Dendritic cell treated with granulocyte-macrophage colony-stimulating factor and Interleukin-4, amounts not matched to agents 40 ng/mL and 50 ng/mL, for 4 days (primary cell): ENCODE results near the gene CNOT4.
A peak's percentile ranks its signal among the peaks of the same experiment; 100 is the strongest.

Source experiments
- H3K27ac Mint-ChIP-seq: one replicate; pipeline ENCODE4 v1.8.0; 2022; ENCODE audit warnings: mild to moderate bottlenecking, mixed read lengths
- H3K27me3 Mint-ChIP-seq: one replicate; pipeline ENCODE4 v1.8.0; 2022; ENCODE audit warnings: mild to moderate bottlenecking, mixed read lengths
- H3K36me3 Mint-ChIP-seq: one replicate; pipeline ENCODE4 v1.8.0; 2022; ENCODE audit warnings: low read depth, mixed read lengths
- H3K4me1 Mint-ChIP-seq: one replicate; pipeline ENCODE4 v1.8.0; 2022; ENCODE audit warnings: low read depth, mixed read lengths
- H3K4me3 Mint-ChIP-seq: one replicate; pipeline ENCODE4 v1.8.0; 2022; ENCODE audit warnings: mild to moderate bottlenecking, moderate library complexity, mixed read lengths
- H3K9me3 Mint-ChIP-seq: one replicate; pipeline ENCODE4 v1.8.0; 2022; ENCODE audit warnings: mixed read lengths
- intact Hi-C: fragments of 100-400 bp; cut with micrococcal nuclease; formaldehyde crosslinking; loops from one replicate; pipeline ENCODE4 v1.15.0; 2022

Gene CNOT4, protein sequence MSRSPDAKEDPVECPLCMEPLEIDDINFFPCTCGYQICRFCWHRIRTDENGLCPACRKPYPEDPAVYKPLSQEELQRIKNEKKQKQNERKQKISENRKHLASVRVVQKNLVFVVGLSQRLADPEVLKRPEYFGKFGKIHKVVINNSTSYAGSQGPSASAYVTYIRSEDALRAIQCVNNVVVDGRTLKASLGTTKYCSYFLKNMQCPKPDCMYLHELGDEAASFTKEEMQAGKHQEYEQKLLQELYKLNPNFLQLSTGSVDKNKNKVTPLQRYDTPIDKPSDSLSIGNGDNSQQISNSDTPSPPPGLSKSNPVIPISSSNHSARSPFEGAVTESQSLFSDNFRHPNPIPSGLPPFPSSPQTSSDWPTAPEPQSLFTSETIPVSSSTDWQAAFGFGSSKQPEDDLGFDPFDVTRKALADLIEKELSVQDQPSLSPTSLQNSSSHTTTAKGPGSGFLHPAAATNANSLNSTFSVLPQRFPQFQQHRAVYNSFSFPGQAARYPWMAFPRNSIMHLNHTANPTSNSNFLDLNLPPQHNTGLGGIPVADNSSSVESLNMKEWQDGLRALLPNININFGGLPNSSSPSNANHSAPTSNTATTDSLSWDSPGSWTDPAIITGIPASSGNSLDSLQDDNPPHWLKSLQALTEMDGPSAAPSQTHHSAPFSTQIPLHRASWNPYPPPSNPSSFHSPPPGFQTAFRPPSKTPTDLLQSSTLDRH

GRCh38 chr7:135509839-135510591, at the start of gene CNOT4:
CNOT4 (minus strand) TSS chr7:135510102; CDS start chr7:135438331, 71,771 bp downstream.
- Mint-ChIP-seq H3K27ac (no peak within 1 kb of the TSS), H3K27me3 (no peaks in the 10 kb centered on the region), H3K9me3 (no peaks in the 10 kb centered on the region), H3K36me3 (no peaks in the 10 kb centered on the region), H3K4me3 (no peak within 1 kb of the TSS), H3K4me1 (peaks cover 4% of the 10 kb centered on the region)
- intact Hi-C loops, result loop anchor here (1.0 to 5.0 kb wide), 4 partner anchors 38 to 229 kb away; partner anchors contain the start of gene STMP1

DNA sequence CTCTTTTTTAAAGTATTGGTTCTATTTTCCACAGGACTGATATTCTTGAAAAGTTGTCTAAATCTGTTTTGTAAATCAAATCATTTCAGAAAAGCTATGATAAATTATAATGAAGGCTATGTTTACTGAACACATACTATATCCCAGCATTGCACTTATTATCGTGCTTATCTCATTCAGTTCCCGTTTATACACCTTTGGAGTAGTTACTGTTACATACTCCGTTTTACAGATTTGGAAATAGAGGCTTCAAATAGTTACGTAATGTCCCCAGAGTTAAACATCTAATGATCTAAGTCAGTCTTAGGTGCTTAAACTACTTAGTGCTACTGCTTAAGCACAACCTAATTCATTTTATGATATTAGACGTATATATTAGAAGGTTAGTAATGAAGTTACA, 49.0 kb upstream of the CNOT4 start:
- Mint-ChIP-seq H3K27me3 (no peaks in the 10 kb centered on the region), H3K4me1 (peaks cover 24% of the 10 kb centered on the region), H3K9me3 (no peaks in the 10 kb centered on the region), H3K27ac (no peak overlapping the region), H3K4me3 (no peak overlapping the region), H3K36me3 (no peaks in the 10 kb centered on the region)
- intact Hi-C loops, result loop anchor here (1.0 to 2.0 kb wide), 2 partner anchors 49 to 278 kb away; partner anchors contain the start of gene CNOT4

DNA sequence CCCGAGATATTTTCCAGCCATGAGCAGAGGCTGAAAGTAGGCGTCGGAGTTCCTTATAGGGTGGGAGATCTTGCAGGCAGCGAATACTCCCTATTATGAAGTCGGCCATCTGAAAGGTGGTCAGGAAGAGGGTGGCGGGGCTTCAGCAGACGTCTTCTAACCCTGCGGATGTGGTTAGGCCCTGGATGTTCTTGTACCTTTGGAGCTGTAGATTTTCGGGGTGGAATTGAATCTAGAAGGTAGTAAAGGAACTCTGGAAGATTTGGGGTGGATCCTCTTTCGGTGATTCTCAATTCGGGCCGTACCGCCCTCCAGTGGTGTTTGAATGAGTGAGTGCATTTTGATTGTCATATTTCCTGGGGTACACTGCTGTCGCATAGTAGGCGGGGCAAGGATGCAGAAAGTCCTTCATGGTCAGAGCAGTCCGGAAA, 48.5 kb upstream of the CNOT4 start:
- H3K4me3 Mint-ChIP-seq, result no peak overlapping the region
- intact Hi-C loops, result loop anchor here (1.0 to 2.0 kb wide), 2 partner anchors 48 to 278 kb away; partner anchors contain the start of gene CNOT4
- H3K9me3 Mint-ChIP-seq, result no peaks in the 10 kb centered on the region
- H3K27ac Mint-ChIP-seq, result no peak overlapping the region
- H3K27me3 Mint-ChIP-seq, result no peaks in the 10 kb centered on the region
- peaks cover 29% of the 10 kb centered on the region for H3K4me1 Mint-ChIP-seq
- H3K36me3 Mint-ChIP-seq, result no peaks in the 10 kb centered on the region

- intact Hi-C loops, result loop anchor here (1.0 to 2.0 kb wide), 2 partner anchors 47 to 277 kb away; partner anchors contain the start of gene CNOT4
- Mint-ChIP-seq H3K4me3 (no peak within 1 kb of the TSS), H3K27me3 (no peaks in the 10 kb centered on the region), H3K9me3 (no peaks in the 10 kb centered on the region), H3K36me3 (no peaks in the 10 kb centered on the region), H3K27ac (no peak within 1 kb of the TSS), H3K4me1 (peaks cover 25% of the 10 kb centered on the region)
Measured at GRCh38 chr7:135557455-135558336, 47.8 kb upstream of the CNOT4 start, which contains the start of gene NUP205. NUP205 (plus strand) TSS chr7:135557917; CDS start chr7:135557945, 28 bp downstream.

DNA sequence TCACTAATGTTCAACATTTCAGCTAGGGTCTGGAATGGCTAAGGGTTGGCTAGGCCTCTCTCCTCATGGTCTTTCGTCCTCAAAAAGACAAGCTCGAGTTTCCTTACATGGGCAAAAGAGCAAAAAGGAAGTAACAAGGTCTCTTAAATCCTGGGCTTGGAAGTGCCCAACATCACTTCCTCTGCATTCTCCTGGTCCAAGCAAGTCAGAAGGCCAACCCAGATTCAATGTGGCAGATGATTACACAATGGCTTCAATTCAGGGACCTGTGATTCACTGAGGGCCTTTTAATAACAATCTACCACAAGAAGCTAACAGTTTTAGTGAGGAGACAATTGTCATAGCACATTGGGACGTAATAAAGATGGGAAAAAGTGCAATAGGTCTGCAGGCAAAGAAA, 43.4 kb upstream of the CNOT4 start:
- H3K27ac Mint-ChIP-seq, result no peak overlapping the region
- peaks cover 6% of the 10 kb centered on the region for H3K4me1 Mint-ChIP-seq
- H3K36me3 Mint-ChIP-seq, result no peaks in the 10 kb centered on the region
- H3K4me3 Mint-ChIP-seq, result no peak overlapping the region
- intact Hi-C loops, result no loop called here
- no peaks in the 10 kb centered on the region for H3K9me3 Mint-ChIP-seq
- H3K27me3 Mint-ChIP-seq, result peaks cover 1% of the 10 kb centered on the region

- intact Hi-C loops, result no loop called here
- no peak overlapping the region for H3K27ac Mint-ChIP-seq
Measured at GRCh38 chr7:135552148-135552547, 42.2 kb upstream of the CNOT4 start.

GRCh38 chr7:135550196-135550595, 40.3 kb upstream of the CNOT4 start:
- Mint-ChIP-seq H3K27ac (no peak overlapping the region), H3K27me3 (peaks cover 4% of the 10 kb centered on the region), H3K4me3 (no peak overlapping the region), H3K4me1 (peaks cover 6% of the 10 kb centered on the region), H3K36me3 (no peaks in the 10 kb centered on the region), H3K9me3 (no peaks in the 10 kb centered on the region)
- intact Hi-C loops, result no loop called here

More at GRCh38 chr7:135552148-135552547, 42.2 kb upstream of the CNOT4 start:
- H3K27me3 Mint-ChIP-seq, result peaks cover 4% of the 10 kb centered on the region
- H3K4me1 Mint-ChIP-seq, result peaks cover 6% of the 10 kb centered on the region
- no peaks in the 10 kb centered on the region for H3K36me3 Mint-ChIP-seq
- no peaks in the 10 kb centered on the region for H3K9me3 Mint-ChIP-seq
- no peak overlapping the region for H3K4me3 Mint-ChIP-seq

DNA sequence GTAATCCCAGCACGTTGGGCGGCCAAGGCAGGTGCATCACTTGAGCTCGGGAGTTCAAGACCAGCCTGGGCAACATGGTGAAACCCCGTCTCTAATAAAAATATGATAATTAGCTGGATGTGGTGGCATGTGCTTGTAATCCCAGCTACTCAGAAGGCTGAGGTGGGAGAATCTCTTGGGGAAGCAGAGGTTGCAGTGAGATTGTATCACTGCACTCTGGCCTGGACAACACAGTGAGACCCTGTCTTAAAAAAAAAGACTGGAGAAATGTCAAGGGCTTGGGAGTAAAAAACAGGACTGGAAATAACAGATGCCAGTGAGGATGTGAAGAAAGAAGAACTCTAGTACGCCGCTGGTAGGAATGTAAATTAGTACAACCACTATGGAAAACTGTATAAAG, 31.1 kb upstream of the CNOT4 start:
- intact Hi-C loops, result no loop called here
- no peaks in the 10 kb centered on the region for H3K27me3 Mint-ChIP-seq
- H3K36me3 Mint-ChIP-seq, result no peaks in the 10 kb centered on the region
- no peak overlapping the region for H3K4me3 Mint-ChIP-seq
- no peak overlapping the region for H3K27ac Mint-ChIP-seq
- peaks cover 18% of the 10 kb centered on the region for H3K4me1 Mint-ChIP-seq
- H3K9me3 Mint-ChIP-seq, result no peaks in the 10 kb centered on the region

GRCh38 chr7:135539629-135540028, 29.7 kb upstream of the CNOT4 start:
- H3K4me1 Mint-ChIP-seq, result peaks cover 19% of the 10 kb centered on the region
- H3K9me3 Mint-ChIP-seq, result no peaks in the 10 kb centered on the region
- intact Hi-C loops, result no loop called here
- no peak overlapping the region for H3K27ac Mint-ChIP-seq
- H3K4me3 Mint-ChIP-seq, result no peak overlapping the region
- H3K36me3 Mint-ChIP-seq, result no peaks in the 10 kb centered on the region
- H3K27me3 Mint-ChIP-seq, result no peaks in the 10 kb centered on the region

DNA sequence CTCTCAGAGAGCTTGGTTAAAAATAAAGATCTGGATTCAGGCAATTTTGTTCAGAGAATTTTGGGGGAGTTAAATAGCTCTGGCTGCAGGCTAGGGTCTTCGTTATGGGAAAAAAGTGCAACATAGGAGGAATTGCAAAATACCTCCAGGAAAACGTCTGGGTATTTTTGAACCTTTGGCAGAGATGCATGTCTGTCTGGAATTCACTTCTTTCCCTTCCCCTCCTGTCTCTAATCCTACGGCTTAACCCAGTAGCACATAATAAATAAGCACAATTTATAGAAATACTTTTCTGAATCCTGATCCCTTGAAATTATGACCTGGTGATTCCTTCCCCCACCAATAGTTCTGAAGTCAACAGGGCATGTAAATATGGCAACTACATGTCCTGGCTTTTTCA, 28.5 kb upstream of the CNOT4 start:
- intact Hi-C loops, result no loop called here
- Mint-ChIP-seq H3K36me3 (no peaks in the 10 kb centered on the region), H3K4me3 (no peak overlapping the region), H3K27ac (no peak overlapping the region), H3K4me1 (peaks cover 19% of the 10 kb centered on the region), H3K27me3 (no peaks in the 10 kb centered on the region), H3K9me3 (no peaks in the 10 kb centered on the region)

DNA sequence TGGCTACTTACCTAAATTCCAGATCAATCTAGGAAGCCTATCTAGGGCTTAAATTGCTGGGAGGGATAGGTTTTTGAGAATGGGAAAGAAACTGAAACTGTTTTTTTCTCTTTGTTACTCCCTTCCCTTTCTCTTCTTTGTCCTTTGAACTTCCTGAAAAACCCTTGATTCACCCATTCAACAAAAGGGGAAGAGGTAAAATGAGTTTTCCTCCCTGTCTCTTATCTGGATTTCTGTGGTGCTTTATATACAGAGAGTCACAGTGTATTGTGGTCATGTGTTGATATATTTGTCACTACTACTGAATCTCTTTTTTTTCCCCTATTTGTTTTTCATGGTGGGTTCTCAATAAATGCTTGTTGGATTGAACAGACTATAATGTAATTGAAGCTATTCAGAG, 28.0 kb upstream of the CNOT4 start:
- no peak overlapping the region for H3K4me3 Mint-ChIP-seq

DNA sequence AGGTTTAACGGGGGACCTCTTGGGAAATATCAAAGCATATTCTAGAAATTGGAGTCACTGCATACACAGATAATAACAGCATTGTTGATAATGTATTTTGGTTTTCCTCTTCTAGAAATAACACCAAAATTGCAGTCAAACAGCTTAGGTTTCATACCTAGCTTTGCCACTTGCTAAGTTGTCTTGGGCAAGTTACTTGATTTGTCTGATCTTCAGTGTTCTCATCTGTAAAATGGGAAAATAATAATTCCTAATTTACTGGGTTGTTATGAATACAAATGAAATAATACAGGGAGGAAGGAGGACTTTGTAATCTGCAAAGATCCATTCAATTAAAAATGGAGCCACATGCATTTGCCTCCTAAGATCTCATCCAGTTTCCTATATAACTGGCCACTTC, 27.6 kb upstream of the CNOT4 start:
- H3K27me3 Mint-ChIP-seq, result no peaks in the 10 kb centered on the region
- H3K36me3 Mint-ChIP-seq, result no peaks in the 10 kb centered on the region
- no peaks in the 10 kb centered on the region for H3K9me3 Mint-ChIP-seq
- no peak overlapping the region for H3K4me3 Mint-ChIP-seq
- intact Hi-C loops, result no loop called here
- peaks cover 19% of the 10 kb centered on the region for H3K4me1 Mint-ChIP-seq
- peak overlapping the region; percentile 62 for H3K27ac Mint-ChIP-seq

More for the DNA sequence above, 28.0 kb upstream of the CNOT4 start:
- peaks cover 19% of the 10 kb centered on the region for H3K4me1 Mint-ChIP-seq
- H3K27ac Mint-ChIP-seq, result peak overlapping the region; percentile 62
- intact Hi-C loops, result no loop called here
- no peaks in the 10 kb centered on the region for H3K27me3 Mint-ChIP-seq
- no peaks in the 10 kb centered on the region for H3K9me3 Mint-ChIP-seq
- no peaks in the 10 kb centered on the region for H3K36me3 Mint-ChIP-seq

GRCh38 chr7:135536150-135536549, 26.2 kb upstream of the CNOT4 start:
- peaks cover 19% of the 10 kb centered on the region for H3K4me1 Mint-ChIP-seq
- intact Hi-C loops, result no loop called here
- no peak overlapping the region for H3K4me3 Mint-ChIP-seq
- no peaks in the 10 kb centered on the region for H3K9me3 Mint-ChIP-seq
- no peaks in the 10 kb centered on the region for H3K27me3 Mint-ChIP-seq
- no peaks in the 10 kb centered on the region for H3K36me3 Mint-ChIP-seq
- no peak overlapping the region for H3K27ac Mint-ChIP-seq
